IMR-90 (cell line): Measurements from ENCODE around the gene CNOT10.

ENCODE experiments used
- CEBPB ChIP-seq: IDR thresholded peaks from 2 replicates; pipeline ENCODE4 v1.6.1; 2012; ENCODE audit warnings: low read depth, low read length, improper control_type of control experiment
- CTCF ChIP-seq: conservative IDR thresholded peaks from 2 replicates; pipeline ENCODE4 v1.5.1; 2012; ENCODE audit warnings: mild to moderate bottlenecking, low read depth, low read length, improper control_type of control experiment
- FOS ChIP-seq: fragments of 150-350 bp; IDR thresholded peaks from 2 replicates; pipeline ENCODE4 v1.6.1; 2016; ENCODE audit warnings: low read depth, low read length
- TF ChIP-seq, protein P1 (sequence below): fragments of 150-350 bp; IDR thresholded peaks from 2 replicates; pipeline ENCODE4 v1.6.1; 2017; ENCODE audit warnings: mild to moderate bottlenecking, antibody characterized with exemption, low read length, low read depth

GRCh38 chr3:32709346-32709745 is 24.4 kb downstream of the CNOT10 start:
- TF ChIP-seq CTCF: no peak
- TF ChIP-seq, protein P1, sequence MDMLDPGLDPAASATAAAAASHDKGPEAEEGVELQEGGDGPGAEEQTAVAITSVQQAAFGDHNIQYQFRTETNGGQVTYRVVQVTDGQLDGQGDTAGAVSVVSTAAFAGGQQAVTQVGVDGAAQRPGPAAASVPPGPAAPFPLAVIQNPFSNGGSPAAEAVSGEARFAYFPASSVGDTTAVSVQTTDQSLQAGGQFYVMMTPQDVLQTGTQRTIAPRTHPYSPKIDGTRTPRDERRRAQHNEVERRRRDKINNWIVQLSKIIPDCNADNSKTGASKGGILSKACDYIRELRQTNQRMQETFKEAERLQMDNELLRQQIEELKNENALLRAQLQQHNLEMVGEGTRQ: no peak
- TF ChIP-seq CEBPB: no peak
- TF ChIP-seq FOS: no peak
